Activated naive CD4-positive, alpha-beta T cell treated with anti-CD3 and anti-CD28 coated beads for 36 hours (primary cell): Measurements from ENCODE around the gene PPP1R3A. TPM values are rescaled to one million over a fixed set of nuclear protein-coding genes. Genes with fewer than 3 reads are reported as not detected.

Experiments used
- CTCF ChIA-PET: fragments of 350-600 bp; sonication (Branson Sonifier 250); formaldehyde crosslinking; loops from one replicate; lab custom pipeline; 2021; ENCODE audit warnings: antibody characterized with exemption; lab: Charles Lee
- DNase-seq: peaks from one replicate; pipeline ENCODE4 v3.0.0-alpha.2; 2020
- H3K27ac Mint-ChIP-seq: one replicate; pipeline ENCODE4 v1.8.0; 2021; ENCODE audit warnings: mild to moderate bottlenecking, mixed read lengths
- H3K27me3 Mint-ChIP-seq: one replicate; pipeline ENCODE4 v1.8.0; 2021; ENCODE audit warnings: low read depth, mixed read lengths
- H3K36me3 Mint-ChIP-seq: one replicate; pipeline ENCODE4 v1.8.0; 2021; ENCODE audit warnings: low read depth, mixed read lengths
- H3K4me1 Mint-ChIP-seq: one replicate; pipeline ENCODE4 v1.8.0; 2021; ENCODE audit warnings: low read depth, mixed read lengths
- H3K4me3 Mint-ChIP-seq: one replicate; pipeline ENCODE4 v1.8.0; 2021; ENCODE audit warnings: mild to moderate bottlenecking, moderate library complexity, mixed read lengths
- H3K9me3 Mint-ChIP-seq: one replicate; pipeline ENCODE4 v1.8.0; 2021; ENCODE audit warnings: mixed read lengths
- intact Hi-C: fragments of 100-400 bp; cut with micrococcal nuclease; formaldehyde crosslinking; loops from one replicate; pipeline ENCODE4 v1.15.1; 2023
- total RNA-seq, 2 experiments: library from RNA; stranded (reverse); gene quantifications; one replicate each; pipeline ENCODE4 v1.2.3, GENCODE V29; 2021

PPP1R3A gene
- total RNA-seq, 2 experiments from 2014 or later = not detected

GRCh38 chr7:113921363-113921762 lies 2.6 kb upstream of the PPP1R3A start:
- DNase-seq = no peak
- Mint-ChIP-seq H3K27ac (no peak overlapping the region), H3K27me3 (no peaks in the 10 kb centered on the region), H3K4me3 (no peak overlapping the region), H3K4me1 (no peaks in the 10 kb centered on the region), H3K36me3 (no peaks in the 10 kb centered on the region), H3K9me3 (no peaks in the 10 kb centered on the region)
- CTCF ChIA-PET = interaction anchor here (0.7 kb wide), 1 partner anchor 28 kb away, joined by 3 read pairs; no protein-coding TSS in a partner anchor
- intact Hi-C loops = no loop called here

- H3K27ac Mint-ChIP-seq = no peak overlapping the region
- intact Hi-C loops = no loop called here
- CTCF ChIA-PET = no interaction called here
Measured at GRCh38 chr7:113917840-113918239, 969 bp downstream of the PPP1R3A start.

GRCh38 chr7:113915956-113916355 lies 2.9 kb downstream of the PPP1R3A start:
- intact Hi-C loops = no loop called here
- H3K9me3 Mint-ChIP-seq = no peaks in the 10 kb centered on the region
- H3K27me3 Mint-ChIP-seq = no peaks in the 10 kb centered on the region
- no peaks in the 10 kb centered on the region for H3K4me1 Mint-ChIP-seq
- no peak overlapping the region for H3K27ac Mint-ChIP-seq
- CTCF ChIA-PET = no interaction called here
- H3K4me3 Mint-ChIP-seq = no peak overlapping the region
- no peak for DNase-seq
- H3K36me3 Mint-ChIP-seq = no peaks in the 10 kb centered on the region

More at GRCh38 chr7:113917840-113918239, 969 bp downstream of the PPP1R3A start:
- no peaks in the 10 kb centered on the region for H3K9me3 Mint-ChIP-seq
- no peaks in the 10 kb centered on the region for H3K36me3 Mint-ChIP-seq
- no peak for DNase-seq
- no peaks in the 10 kb centered on the region for H3K4me1 Mint-ChIP-seq
- H3K27me3 Mint-ChIP-seq = no peaks in the 10 kb centered on the region
- no peak overlapping the region for H3K4me3 Mint-ChIP-seq

- H3K36me3 Mint-ChIP-seq = no peaks in the 10 kb centered on the region
- CTCF ChIA-PET = no interaction called here
Measured at GRCh38 chr7:113912876-113913275, 5.9 kb downstream of the PPP1R3A start.

GRCh38 chr7:113907617-113908016 lies 11.2 kb downstream of the PPP1R3A start:
- Mint-ChIP-seq H3K27ac (no peak overlapping the region), H3K27me3 (no peaks in the 10 kb centered on the region), H3K4me3 (no peak overlapping the region), H3K36me3 (no peaks in the 10 kb centered on the region), H3K4me1 (no peaks in the 10 kb centered on the region), H3K9me3 (no peaks in the 10 kb centered on the region)
- intact Hi-C loops = no loop called here
- DNase-seq = no peak
- CTCF ChIA-PET = no interaction called here

More at GRCh38 chr7:113912876-113913275, 5.9 kb downstream of the PPP1R3A start:
- intact Hi-C loops = no loop called here
- Mint-ChIP-seq H3K4me1 (no peaks in the 10 kb centered on the region), H3K4me3 (no peak overlapping the region), H3K27ac (no peak overlapping the region), H3K27me3 (no peaks in the 10 kb centered on the region), H3K9me3 (no peaks in the 10 kb centered on the region)
- no peak for DNase-seq

- Mint-ChIP-seq H3K9me3 (no peaks in the 10 kb centered on the region), H3K4me1 (no peaks in the 10 kb centered on the region), H3K27me3 (no peaks in the 10 kb centered on the region), H3K4me3 (no peak overlapping the region), H3K36me3 (no peaks in the 10 kb centered on the region), H3K27ac (no peak overlapping the region)
- no peak for DNase-seq
- intact Hi-C loops = no loop called here
- CTCF ChIA-PET = no interaction called here
Measured at GRCh38 chr7:113904521-113904920, 14.3 kb downstream of the PPP1R3A start.

- Mint-ChIP-seq H3K4me1 (no peaks in the 10 kb centered on the region), H3K9me3 (no peaks in the 10 kb centered on the region)
- intact Hi-C loops = no loop called here
Measured at GRCh38 chr7:113892818-113893217, 26.0 kb downstream of the PPP1R3A start.

GRCh38 chr7:113891828-113892227 lies 27.0 kb downstream of the PPP1R3A start:
- intact Hi-C loops = no loop called here
- H3K36me3 Mint-ChIP-seq = no peaks in the 10 kb centered on the region
- CTCF ChIA-PET = no interaction called here

More at GRCh38 chr7:113892818-113893217, 26.0 kb downstream of the PPP1R3A start:
- no peaks in the 10 kb centered on the region for H3K27me3 Mint-ChIP-seq
- no peaks in the 10 kb centered on the region for H3K36me3 Mint-ChIP-seq
- DNase-seq = no peak
- no peak overlapping the region for H3K4me3 Mint-ChIP-seq
- H3K27ac Mint-ChIP-seq = no peak overlapping the region
- CTCF ChIA-PET = interaction anchor here (0.5 kb wide), 1 partner anchor 29 kb away, joined by 3 read pairs; no protein-coding TSS in a partner anchor

GRCh38 chr7:113891031-113891350 lies 27.8 kb downstream of the PPP1R3A start:
- peaks cover 2% of the 10 kb centered on the region for H3K9me3 Mint-ChIP-seq
- no peak for DNase-seq
- H3K4me3 Mint-ChIP-seq = no peak overlapping the region
- no peaks in the 10 kb centered on the region for H3K27me3 Mint-ChIP-seq
- no peaks in the 10 kb centered on the region for H3K36me3 Mint-ChIP-seq
- CTCF ChIA-PET = interaction anchor here (0.5 kb wide), 1 partner anchor 367 kb away, joined by 3 read pairs; no protein-coding TSS in a partner anchor
- H3K4me1 Mint-ChIP-seq = no peaks in the 10 kb centered on the region
- intact Hi-C loops = no loop called here
- H3K27ac Mint-ChIP-seq = no peak overlapping the region

More at GRCh38 chr7:113891828-113892227, 27.0 kb downstream of the PPP1R3A start:
- Mint-ChIP-seq H3K27me3 (no peaks in the 10 kb centered on the region), H3K9me3 (no peaks in the 10 kb centered on the region), H3K4me3 (no peak overlapping the region), H3K27ac (no peak overlapping the region), H3K4me1 (no peaks in the 10 kb centered on the region)
- DNase-seq = no peak

- Mint-ChIP-seq H3K36me3 (no peaks in the 10 kb centered on the region), H3K4me3 (no peak overlapping the region), H3K27ac (no peak overlapping the region), H3K27me3 (no peaks in the 10 kb centered on the region), H3K4me1 (no peaks in the 10 kb centered on the region), H3K9me3 (peaks cover 2% of the 10 kb centered on the region)
- DNase-seq = no peak
- CTCF ChIA-PET = interaction anchor here (0.5 kb wide), 1 partner anchor 366 kb away, joined by 3 read pairs; no protein-coding TSS in a partner anchor
- intact Hi-C loops = no loop called here
Measured at GRCh38 chr7:113890331-113891030, 28.3 kb downstream of the PPP1R3A start.

- Mint-ChIP-seq H3K36me3 (no peaks in the 10 kb centered on the region), H3K9me3 (peaks cover 2% of the 10 kb centered on the region), H3K27ac (no peak overlapping the region), H3K27me3 (no peaks in the 10 kb centered on the region), H3K4me3 (no peak overlapping the region), H3K4me1 (no peaks in the 10 kb centered on the region)
- no peak for DNase-seq
- intact Hi-C loops = no loop called here
- CTCF ChIA-PET = no interaction called here
Measured at GRCh38 chr7:113883096-113883495, 35.7 kb downstream of the PPP1R3A start.

GRCh38 chr7:113880559-113880958 lies 38.2 kb downstream of the PPP1R3A start:
- Mint-ChIP-seq H3K4me1 (no peaks in the 10 kb centered on the region), H3K36me3 (no peaks in the 10 kb centered on the region), H3K4me3 (no peak overlapping the region), H3K9me3 (no peaks in the 10 kb centered on the region), H3K27me3 (no peaks in the 10 kb centered on the region), H3K27ac (no peak overlapping the region)
- CTCF ChIA-PET = no interaction called here
- DNase-seq = no peak
- intact Hi-C loops = no loop called here

GRCh38 chr7:113878394-113878992 lies 40.3 kb downstream of the PPP1R3A start:
- H3K4me1 Mint-ChIP-seq = no peaks in the 10 kb centered on the region
- no peak overlapping the region for H3K27ac Mint-ChIP-seq
- intact Hi-C loops = no loop called here
- no peaks in the 10 kb centered on the region for H3K27me3 Mint-ChIP-seq
- H3K4me3 Mint-ChIP-seq = no peak overlapping the region
- no peak for DNase-seq
- peaks cover 2% of the 10 kb centered on the region for H3K9me3 Mint-ChIP-seq
- no peaks in the 10 kb centered on the region for H3K36me3 Mint-ChIP-seq
- CTCF ChIA-PET = no interaction called here
